T-helper 1 cell treated with Interleukin-12 subunit alpha and Interleukin-12 subunit beta and Interleukin-4 antibody, amounts not matched to agents 30 ng/mL and 1 ng/mL, for 36 hours (primary cell): Measurements from ENCODE around the gene USP54. TPM values are rescaled to one million over a fixed set of nuclear protein-coding genes. Genes with fewer than 3 reads are reported as not detected.

ENCODE experiments used
- intact Hi-C: fragments of 100-400 bp; cut with micrococcal nuclease; formaldehyde crosslinking; loops from one replicate; pipeline ENCODE4 v1.15.1; 2024
- total RNA-seq: library from RNA; stranded (reverse); gene quantifications from 2 replicates; pipeline ENCODE4 v1.2.3, GENCODE V29; 2022

Gene USP54
- total RNA-seq, 1 donor from 2014 or later: 4.1 TPM

DNA sequence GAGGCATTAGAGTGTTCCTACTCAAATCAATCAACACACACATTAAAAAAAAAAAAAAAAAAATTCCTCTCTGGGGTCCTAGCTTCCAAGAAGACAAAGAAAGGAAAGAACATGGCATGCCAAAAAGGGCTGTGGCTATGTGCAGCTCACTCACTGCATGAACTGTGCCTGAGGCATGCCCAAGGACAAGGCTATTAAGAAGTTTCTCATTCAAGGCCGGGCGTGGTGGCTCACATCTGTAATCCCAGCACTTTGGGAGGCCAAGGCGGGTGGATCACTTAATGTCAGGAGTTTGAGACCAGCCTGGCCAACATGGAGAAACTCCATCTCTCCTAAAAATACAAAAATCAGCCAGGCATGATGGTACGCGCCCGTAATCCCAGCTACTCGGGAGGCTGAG lies 53.4 kb downstream of the USP54 start:
- intact Hi-C loops: no loop called here

DNA sequence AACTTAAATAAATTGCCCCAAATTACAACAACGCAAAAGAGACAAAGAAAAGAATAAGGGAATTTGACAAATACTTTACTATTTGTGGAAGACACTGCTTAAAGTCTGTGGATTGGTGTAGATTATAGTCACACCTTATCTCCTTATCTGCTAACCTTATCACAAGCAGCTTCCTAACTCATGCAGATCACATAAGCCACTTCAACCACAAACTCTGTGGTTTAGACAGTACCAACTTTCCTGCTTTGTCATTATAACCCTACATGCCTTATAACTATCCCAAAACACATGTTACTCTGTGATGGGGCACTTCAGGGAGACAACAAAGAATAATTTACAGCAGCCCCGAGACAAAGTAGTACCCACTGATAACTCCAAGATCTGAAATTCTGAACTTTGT lies 53.9 kb downstream of the USP54 start:
- intact Hi-C loops: no loop called here

DNA sequence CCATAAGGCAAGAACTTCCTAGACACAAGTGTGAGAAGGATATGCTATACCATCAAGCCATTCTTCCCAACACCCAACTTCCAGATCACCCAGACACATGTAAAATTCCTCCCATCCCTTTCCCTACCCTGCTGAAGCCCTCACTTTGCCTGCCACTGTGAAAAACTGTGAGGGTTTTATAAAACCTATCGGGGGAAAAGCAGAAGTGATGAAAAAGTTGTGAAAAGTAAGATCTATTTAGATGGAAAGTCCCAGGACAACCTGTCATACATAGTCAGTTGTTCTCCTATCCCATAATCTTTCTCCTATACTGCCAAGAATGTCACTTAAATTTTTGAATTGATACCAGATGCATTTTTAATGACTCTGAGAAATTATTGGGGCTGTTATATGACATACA lies 56.3 kb downstream of the USP54 start:
- intact Hi-C loops: no loop called here

DNA sequence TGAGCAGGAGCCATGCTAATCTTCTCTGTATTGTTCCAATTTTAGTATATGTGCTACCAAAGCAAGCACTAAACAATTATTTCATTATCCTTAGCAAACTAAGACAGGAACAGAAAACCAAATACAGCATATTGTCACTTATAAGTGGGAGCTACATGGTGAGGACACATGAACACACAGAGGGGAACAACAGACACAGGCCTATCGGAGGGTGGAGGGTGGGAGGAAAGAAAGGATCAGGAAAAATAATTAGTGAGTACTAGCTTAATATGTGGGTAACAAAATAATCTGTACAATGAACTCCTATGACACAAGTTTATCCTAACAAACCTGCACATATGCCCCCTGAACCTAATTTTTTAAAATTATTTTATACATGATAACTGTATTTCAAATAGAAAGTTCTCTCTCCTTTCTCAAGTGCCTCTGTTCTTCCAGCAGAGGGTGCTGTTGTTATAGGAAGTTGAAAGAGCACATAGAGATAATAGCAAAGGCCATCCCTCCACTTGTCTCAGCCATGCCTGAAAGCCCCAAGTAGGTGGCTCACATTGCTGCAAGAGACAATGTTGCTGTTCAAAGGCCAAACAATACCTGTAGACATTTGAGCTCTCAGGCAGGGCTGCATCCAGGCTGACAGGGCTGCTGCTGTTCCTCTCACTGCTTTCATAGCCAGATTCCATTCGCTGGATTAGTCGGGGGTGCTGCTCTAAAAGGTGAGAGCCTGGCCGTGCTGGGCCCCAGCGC lies 61.9 kb downstream of the USP54 start:
- intact Hi-C loops: loop anchor here (1.0 to 10.0 kb wide), 9 partner anchors 33 to 346 kb away; partner anchors contain the start of genes CAMK2G, PPP3CB and USP54

DNA sequence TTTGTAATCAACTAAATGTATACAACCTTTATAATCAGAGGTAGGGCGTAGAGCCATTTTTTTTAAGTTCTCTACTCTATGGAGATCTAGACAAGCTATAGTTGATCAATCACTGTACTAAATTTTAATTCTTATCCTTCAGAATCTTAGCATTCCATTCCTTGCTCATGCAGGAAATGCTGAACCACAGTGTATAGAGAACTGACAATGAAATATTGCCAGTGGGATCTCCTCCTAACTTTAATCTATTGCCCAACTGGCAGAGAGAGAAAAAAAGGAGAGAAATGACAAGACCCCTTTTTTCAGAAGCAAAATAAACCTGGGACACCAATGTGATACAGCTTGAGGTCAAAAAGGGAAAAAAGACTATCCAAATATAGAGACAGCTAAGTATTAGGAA lies 68.9 kb downstream of the USP54 start:
- intact Hi-C loops: loop anchor here (10.0 kb wide), 1 partner anchor 353 kb away; the partner anchor contains the start of gene CAMK2G

DNA sequence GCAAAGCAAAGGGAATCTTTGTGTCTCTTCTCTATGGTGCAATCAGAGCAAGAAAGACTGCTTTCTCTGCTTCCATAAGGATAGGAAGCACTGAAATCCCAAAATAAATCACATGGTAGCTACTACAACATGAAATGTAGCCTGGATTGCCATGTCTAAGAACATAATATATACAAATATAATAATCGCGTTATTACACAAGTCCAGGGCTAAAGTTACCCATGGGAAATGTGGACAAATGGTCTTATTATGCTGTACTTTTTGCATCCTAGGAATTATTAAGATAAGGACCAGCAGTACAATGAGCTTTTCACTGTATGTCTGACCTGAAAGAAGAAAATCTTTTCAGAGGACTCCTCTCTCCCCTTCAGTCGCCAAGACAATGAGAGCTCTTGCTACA lies 71.8 kb downstream of the USP54 start:
- intact Hi-C loops: no loop called here

DNA sequence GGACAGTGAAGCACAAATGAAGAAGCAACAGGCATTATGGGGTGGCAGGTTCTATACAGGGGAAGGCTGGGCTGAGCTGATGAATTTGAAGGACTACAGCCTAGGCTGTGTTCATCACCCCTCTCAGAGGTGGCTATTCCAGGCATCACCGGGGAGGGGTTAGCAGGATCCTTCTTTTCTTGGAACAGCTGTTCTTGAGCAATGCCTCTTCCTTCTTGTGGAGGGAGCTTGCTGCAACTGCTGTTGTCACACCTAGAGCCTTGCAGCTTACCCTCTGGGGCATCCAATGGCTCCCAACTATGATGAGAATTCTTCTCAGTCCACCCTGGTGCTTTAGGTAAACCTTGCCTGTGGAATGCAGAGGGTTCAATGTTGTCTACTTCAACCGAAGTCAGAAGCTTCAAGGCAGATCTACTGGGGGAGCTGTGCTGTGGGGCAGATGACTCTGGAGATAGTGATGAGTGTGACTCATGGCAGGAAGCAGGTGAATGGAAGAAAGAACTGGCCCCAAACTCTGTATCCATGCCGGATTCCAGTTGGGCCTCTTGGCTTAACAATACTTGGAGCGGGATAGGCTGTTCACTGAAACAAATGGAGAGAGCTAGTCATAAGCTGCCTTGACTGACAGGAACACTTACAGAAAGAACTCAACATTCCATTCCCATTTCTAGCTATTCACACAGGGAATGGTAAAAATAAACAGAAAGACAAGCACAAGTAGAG lies 73.8 kb downstream of the USP54 start:
- intact Hi-C loops: no loop called here

DNA sequence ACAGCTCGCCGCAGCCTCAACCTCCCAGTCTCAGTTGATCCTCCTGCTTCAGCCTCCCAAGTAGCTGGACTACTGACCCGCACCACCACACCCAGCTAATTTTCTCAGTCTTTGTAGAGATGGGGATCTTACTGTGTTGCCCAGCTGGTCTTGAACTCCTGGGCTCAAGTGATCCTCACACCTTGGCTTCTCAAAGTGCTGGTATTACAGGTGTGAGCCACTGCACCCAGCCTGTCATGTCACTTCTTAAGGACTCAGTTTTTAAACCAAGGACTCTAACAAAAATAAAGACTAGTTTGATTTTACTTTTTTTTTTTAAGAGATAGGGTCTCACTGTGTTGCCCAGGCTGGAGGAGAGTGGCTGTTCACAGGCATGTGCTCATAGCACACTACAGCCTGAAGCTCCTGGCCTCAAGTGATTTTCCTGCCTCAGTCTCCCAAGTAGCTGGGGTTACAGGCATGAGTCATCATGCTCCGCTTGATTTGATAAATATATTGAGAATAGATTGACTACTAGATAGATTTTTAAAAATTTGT lies 78.9 kb downstream of the USP54 start:
- intact Hi-C loops: no loop called here

DNA sequence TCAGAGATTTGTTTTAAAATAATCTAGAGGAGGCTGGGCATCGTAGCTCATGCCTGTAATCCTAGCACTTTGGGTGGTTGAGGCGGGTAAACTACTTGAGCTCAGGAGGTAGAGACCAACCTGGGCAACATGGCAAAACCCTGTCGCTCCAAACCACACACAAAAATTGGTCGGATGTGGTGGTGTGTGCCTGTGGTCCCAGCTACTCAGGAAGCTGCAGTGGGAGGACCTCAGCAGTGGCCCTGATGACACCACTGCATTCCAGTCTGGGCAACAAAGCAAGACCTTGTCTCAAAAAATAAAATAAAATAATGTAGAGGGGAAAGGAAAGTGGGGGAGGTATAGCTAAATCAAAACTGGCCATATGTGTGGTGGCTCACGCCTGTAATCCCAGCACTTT lies 81.4 kb downstream of the USP54 start:
- intact Hi-C loops: no loop called here

DNA sequence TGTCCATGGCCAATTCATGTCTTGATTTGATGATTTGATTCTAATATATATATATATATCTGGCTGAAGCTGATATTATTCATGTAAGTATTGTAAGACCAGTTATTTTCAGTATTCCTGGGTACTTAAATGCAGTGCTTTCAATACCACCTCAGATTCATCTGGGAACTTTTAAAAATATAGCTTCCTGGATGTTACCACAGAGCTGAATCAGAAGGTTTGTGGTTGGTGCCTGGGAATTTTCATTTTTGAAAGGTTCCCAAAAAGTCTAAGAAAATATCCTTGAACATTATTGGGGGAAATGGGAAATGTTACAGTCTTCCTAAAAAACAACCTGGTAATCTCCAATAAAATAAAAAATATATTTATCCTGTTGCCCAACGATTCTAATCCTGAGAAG lies 84.7 kb downstream of the USP54 start:
- intact Hi-C loops: no loop called here

DNA sequence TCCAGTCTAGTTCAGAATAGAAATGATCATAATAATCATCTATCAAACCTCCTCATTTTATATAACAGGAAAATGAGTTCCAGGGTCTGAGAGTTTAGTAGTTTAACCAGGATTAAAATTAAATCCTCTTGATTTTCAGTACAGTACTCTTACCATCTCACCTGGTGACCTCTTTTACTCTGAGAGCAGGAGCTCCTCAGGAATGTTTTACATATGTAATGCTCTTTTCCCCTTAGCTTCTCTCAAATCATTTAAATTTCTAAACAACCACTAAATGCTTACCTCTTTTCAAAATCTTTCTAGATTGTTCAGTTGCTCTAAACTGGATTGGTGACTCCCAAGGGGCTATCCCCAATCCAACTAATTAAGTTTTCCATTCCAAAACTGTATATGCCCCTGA lies 85.1 kb downstream of the USP54 start:
- intact Hi-C loops: no loop called here

DNA sequence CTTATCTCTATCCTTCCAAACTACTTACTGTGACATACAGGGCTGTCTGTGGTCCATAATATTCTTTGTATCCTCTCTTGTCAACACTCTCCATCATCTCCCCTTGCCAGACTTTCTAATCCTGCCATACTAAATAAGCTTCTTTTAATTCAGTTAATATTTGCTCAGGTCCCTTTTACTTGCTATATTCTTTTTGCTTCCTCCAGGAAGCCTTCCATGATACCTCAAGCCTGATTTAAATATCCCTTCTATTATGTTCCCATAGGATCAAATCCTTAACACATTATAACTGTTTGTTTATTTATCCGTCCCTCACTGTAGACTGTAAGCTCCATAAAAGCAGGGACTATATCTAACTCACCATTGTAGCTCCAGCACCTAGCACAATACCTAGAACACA lies 88.1 kb downstream of the USP54 start:
- intact Hi-C loops: no loop called here

DNA sequence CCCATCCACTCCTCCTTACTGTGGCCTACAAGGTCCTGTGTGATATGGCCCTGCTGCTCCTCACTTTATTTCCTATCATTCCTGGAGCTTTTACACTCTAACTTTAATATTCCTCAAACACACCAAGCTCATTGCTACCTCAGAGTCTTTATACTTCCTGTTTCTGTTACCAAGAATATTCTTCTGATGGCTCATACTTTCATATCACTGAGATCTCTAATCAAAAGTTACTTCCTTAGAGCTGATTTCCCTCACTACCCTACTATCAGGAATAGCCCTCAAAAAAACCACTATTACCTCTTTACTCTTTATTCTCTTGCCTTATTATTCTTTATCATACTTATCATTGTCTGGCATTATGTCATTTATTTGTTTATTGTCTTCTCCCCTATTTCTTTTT lies 89.5 kb downstream of the USP54 start:
- intact Hi-C loops: no loop called here

DNA sequence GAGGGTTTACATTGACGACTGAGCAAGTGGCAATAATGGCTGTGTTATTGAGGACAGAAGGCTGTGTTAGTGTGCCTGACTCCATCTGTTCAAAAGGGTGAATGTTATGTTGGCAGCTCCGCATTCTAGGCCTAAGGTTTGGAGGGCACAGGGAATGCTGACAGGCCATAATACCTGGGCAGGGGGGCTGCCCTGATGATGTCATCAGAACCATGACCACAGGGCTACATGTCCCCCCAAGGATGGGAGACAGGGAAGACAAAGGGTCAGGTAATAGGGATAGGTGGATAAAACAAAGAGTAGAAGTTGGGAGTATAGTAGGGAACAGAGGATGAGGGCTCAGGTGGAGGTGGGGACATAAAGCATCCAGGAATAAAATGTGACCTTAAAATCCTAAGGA lies 93.5 kb downstream of the USP54 start:
- intact Hi-C loops: loop anchor here (5.0 to 10.0 kb wide), 7 partner anchors 380 to 1615 kb away; partner anchors contain the start of genes ADK, AP3M1, DNAJB12 and MCU

DNA sequence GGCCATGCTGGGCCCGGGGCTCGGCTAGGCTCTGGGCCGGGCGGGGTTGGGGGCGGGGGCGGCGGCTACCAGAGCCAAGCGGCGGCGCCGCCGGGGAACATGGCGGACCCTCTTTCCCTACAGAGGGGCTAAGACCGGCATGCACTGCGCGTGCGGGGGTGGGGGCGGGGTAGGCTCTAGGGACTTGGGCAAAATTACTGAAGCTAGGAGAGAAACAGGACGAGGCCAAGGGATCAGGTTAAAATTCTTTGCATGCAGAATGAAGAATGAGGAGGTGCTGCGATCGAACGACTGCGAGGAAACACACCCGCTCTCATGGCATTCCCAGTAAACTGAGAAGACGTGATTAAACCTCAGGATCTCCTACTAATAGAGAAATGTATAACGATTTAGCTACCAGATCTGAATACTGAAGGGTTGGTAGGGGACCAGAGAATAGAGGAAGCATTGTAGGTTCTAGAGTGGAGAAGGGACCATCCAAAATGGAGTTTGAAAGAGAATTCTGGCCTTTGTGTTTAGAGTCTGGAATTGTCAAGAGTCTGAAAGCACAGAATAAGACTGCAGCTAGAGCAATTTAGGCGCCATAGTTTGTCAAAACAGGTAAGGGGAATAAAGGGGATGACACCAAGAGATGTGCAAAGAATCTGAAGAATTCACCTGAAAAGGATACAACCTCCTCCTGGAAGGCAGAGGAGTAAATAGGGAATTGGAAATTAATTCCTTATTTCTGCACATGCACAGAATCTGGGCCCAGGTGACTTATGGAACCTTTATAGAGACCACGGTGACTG lies 95.1 kb downstream of the USP54 start, which contains the start of gene PPP3CB:
Gene PPP3CB, minus strand, starts transcription at position 141 of the 791 bp plus-strand sequence. Its CDS starts 135 bp downstream, at position 6.
- intact Hi-C loops: loop anchor here (1.0 to 10.0 kb wide), 21 partner anchors 15 to 1616 kb away; partner anchors contain the start of genes ADK, ANXA7, AP3M1 and CFAP70

DNA sequence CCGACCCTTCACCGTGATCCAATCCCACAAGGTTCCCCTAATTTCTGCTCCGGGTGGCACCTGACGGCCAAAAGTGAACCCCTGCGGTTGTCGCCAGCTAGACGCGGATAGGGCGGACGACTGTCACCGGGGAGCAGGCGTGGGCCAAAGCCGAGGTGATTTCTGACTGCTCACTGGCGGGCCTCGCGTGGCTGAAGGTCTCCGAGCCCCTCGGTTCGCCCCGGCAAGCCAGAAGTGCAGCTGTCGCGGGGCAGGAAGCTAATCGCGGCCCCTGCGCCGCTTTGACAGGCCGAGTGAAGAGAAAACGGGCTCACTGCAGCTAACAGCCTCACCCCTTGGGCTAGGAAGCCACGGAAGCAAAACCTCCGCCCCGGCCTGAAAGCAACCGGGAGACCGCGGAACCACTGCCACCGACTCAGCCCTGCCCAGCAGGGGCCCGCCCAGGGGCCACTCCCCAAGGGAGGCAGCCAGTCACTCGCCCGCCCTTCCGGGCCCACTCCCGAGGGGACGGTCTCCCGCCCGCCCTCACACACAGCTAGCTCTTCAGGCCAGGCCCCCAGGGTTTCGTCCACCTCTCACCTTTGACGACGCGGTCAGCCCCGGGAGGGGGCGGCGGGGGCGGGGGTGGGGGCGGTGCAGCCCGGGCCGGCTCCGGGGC lies 95.8 kb downstream of the USP54 start:
- intact Hi-C loops: loop anchor here (1.0 to 10.0 kb wide), 15 partner anchors 15 to 1617 kb away; partner anchors contain the start of genes ADK, ANXA7, AP3M1 and CFAP70

DNA sequence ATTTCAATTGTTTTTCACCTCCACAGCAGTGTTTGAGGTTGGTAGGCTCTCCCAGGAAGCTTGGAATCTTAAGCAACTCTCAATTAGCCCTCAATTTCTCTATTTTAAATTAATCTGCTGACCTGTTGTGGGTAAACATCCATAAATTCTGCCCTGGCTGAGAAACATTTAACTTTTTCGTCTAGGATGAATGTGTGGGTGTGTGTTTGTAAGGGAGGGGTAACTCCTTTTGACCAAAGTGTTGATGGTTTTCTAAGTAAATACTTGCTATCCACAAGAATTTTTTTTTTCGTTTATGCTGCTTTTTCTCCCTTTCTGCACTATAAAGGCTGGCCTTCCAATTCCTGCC lies 96.3 kb downstream of the USP54 start:
- intact Hi-C loops: loop anchor here (1.0 to 10.0 kb wide), 15 partner anchors 14 to 1617 kb away; partner anchors contain the start of genes ADK, ANXA7, AP3M1 and CFAP70

DNA sequence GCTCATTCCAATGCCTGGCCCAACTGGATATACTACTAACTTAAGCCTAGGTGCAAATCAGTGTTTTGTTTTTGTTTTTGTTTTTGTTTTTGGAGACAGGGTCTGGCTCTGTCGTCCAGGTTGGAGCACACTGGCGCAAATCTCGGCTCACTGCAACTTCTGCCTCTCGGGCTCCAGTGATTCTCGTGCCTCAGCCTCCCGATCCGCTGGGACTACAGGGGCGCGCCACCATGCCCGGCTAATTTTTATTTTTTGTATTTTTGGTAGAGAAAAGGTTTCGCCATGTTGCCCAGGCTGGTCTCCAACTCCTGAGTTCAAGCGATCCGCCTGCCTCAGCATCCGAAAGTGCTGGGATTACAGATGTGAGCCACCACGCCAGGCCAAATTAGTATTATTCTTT lies 96.9 kb downstream of the USP54 start:
- intact Hi-C loops: loop anchor here (2.0 to 10.0 kb wide), 3 partner anchors 13 to 1139 kb away; partner anchors contain the start of genes DNAJB12 and MCU

DNA sequence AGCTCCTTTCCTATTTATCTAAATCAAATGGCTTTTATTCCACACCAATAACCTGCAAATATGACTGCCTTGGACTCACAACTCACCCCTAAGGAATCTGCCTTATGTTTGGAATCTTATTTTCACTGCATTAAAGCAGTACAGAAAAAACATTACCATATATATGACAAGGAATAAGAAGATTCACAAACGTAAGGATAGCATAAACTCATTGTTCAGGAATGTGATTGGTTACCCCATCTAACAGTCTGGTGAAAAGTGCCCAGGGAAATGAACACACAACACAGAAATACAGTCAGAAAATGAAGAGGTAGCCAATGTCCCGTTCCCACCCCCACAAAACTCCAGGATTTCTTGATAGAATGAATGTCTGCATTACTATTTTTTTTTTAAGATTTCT lies 97.4 kb downstream of the USP54 start:
- intact Hi-C loops: loop anchor here (2.0 to 10.0 kb wide), 3 partner anchors 13 to 1139 kb away; partner anchors contain the start of genes DNAJB12 and MCU

DNA sequence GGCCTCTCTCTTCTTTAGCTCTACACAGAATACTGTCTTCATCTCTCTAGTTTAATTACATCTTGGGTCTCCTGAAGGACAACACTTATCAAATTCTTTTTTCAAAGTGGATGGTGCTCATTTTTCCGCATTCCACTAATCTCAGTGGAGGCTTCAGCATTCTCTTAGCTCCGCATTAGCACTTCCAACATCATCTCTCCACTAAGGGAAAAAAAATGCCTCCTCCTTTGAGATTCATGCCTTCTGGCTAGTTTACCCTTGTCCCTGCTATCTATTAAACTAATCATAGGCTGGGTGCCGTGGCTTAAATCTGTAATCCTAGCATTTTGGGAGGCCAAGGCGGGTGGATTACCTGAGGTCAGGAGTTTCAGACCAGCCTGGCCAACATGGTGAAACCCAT lies 104.5 kb downstream of the USP54 start:
- intact Hi-C loops: no loop called here
